SK-N-MC (cell line): ENCODE results near the gene CARD14.

ENCODE experiments used
- EZH2 ChIP-seq: fragments of 200-600 bp; sonication (generic); IDR thresholded peaks from one replicate; pipeline ENCODE4 v1.6.1; 2017; ENCODE audit warnings: antibody characterized with exemption
- FOXP2 ChIP-seq: optimal IDR thresholded peaks from 2 replicates; pipeline ENCODE3; 2011; ENCODE audit warnings: mild to moderate bottlenecking, moderate library complexity; ENCODE audit not compliant: insufficient read depth; ENCODE audit errors: extremely low read length, control extremely low read depth
- POLR2AphosphoS5 ChIP-seq: IDR thresholded peaks from 2 replicates; pipeline ENCODE4 v1.6.1; 2012; ENCODE audit warnings: mild to moderate bottlenecking, low read depth, low read length, borderline replicate concordance

DNA sequence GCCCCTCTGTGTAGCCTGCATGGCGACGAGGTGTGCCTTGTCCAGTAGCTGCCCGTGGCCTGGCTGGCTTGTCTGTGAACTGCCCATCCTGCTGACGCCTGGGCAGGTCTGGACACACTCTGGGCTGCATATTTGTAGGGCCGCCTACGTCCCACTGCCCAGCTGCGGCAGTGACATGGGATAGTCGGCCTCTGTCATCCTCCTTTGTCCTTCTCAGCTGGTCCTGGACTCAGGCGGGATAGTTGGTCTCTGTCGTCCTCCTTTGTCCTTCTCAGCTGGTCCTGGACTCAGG lies 14.5 kb downstream of the CARD14 start:
- TF ChIP-seq FOXP2 (no peak), POLR2AphosphoS5 (no peak), EZH2 (no peak)
